HFF-Myc (cell line): ENCODE measurements around the gene MAGEA3.
"Not testable (repeated sequence)": the region's sequence is repeated elsewhere in the genome, so short reads cannot be mapped to it uniquely, and the experiment has no call there.

Experiments used
- DNase-seq: peaks from one replicate; pipeline ENCODE4 v3.0.0-alpha.2; 2011; ENCODE audit warnings: low read depth; ENCODE audit errors: extremely low read depth
- H3K4me3 ChIP-seq: replicated peaks from 2 replicates; pipeline ENCODE4 v1.5.1; 2011; ENCODE audit warnings: low read depth, mild to moderate bottlenecking, control low read depth, low read length
- TF ChIP-seq, protein P1 (sequence below): IDR thresholded peaks from 2 replicates; pipeline ENCODE4 v1.5.1; 2012; ENCODE audit warnings: mild to moderate bottlenecking, low read depth, low read length, control low read depth; ENCODE audit errors: missing control alignments

MAGEA3 gene, protein sequence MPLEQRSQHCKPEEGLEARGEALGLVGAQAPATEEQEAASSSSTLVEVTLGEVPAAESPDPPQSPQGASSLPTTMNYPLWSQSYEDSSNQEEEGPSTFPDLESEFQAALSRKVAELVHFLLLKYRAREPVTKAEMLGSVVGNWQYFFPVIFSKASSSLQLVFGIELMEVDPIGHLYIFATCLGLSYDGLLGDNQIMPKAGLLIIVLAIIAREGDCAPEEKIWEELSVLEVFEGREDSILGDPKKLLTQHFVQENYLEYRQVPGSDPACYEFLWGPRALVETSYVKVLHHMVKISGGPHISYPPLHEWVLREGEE

DNA sequence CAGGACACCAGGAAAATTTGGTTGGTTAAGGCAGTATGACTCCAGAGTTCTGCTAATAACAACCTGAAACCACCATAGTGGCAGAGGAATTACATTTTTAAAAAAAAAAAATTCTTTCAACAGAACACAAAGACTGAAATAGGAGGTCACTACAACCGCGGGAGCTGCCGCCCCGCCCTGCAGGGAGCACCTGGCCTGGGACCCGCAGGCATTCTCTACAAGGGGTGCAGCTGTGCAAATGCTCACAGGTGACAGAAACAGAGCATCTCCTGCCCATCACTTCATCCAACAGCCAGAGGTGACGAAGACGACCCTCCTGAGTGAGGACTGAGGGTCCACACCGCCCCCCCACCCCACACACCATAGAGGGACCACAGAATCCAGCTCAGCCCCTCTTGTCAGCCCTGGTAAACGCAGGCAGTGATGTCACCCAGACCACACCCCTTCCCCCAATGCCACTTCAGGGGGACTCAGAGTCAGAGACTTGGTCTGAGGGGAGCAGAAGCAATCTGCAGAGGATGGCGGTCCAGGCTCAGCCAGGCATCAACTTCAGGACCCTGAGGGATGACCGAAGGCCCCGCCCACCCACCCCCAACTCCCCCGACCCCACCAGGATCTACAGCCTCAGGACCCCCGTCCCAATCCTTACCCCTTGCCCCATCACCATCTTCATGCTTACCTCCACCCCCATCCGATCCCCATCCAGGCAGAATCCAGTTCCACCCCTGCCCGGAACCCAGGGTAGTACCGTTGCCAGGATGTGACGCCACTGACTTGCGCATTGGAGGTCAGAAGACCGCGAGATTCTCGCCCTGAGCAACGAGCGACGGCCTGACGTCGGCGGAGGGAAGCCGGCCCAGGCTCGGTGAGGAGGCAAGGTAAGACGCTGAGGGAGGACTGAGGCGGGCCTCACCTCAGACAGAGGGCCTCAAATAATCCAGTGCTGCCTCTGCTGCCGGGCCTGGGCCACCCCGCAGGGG, at the start of gene MAGEA3:
MAGEA3 (plus strand) TSS at position 843 of the 980 bp plus-strand sequence. CDS start 2,039 bp downstream, outside the sequence.
- DNase-seq, H3K4me3 ChIP-seq: not testable (repeated sequence)

DNA sequence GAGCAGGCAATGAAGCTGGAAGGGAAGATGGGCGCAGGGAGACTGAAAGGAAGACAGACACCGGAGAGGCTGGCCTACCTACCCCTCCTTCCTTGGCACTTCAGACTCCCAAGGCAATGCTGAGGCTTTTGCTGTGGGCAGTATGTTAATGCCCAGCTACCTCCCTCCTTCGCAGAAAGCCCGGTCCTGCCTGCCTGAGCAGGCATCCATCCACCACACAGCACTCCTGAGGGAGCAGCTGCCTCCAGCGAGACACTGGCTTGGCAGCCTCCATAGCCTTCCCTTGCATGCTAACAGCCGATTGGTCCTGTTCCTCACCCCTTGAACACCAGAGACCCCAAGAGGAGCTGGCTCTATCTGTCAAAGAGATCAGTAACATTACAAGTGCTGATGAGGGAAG, 46.5 kb upstream of the MAGEA3 start:
- no peak for DNase-seq
- TF ChIP-seq, protein P1, sequence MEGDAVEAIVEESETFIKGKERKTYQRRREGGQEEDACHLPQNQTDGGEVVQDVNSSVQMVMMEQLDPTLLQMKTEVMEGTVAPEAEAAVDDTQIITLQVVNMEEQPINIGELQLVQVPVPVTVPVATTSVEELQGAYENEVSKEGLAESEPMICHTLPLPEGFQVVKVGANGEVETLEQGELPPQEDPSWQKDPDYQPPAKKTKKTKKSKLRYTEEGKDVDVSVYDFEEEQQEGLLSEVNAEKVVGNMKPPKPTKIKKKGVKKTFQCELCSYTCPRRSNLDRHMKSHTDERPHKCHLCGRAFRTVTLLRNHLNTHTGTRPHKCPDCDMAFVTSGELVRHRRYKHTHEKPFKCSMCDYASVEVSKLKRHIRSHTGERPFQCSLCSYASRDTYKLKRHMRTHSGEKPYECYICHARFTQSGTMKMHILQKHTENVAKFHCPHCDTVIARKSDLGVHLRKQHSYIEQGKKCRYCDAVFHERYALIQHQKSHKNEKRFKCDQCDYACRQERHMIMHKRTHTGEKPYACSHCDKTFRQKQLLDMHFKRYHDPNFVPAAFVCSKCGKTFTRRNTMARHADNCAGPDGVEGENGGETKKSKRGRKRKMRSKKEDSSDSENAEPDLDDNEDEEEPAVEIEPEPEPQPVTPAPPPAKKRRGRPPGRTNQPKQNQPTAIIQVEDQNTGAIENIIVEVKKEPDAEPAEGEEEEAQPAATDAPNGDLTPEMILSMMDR, result no peak
- no peak overlapping the region for H3K4me3 ChIP-seq

DNA sequence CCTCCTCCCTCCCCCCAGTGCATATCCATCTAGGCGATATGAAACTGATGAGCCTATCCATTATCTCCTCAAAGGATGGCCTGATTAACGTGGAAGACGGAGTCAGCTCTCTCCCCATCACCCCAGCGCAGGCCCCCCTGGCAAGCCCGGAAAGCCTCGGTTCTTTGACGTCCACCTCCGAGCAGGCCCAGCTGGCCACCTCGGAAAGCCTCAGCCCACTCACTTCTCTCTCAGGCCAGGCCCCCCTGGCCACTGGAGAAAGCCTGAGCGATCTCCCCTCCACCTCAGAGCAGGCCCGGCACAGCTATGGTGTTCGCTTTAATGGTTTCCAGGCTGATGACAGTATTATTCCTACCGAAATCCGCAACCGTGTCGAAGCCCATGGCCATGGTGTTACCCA, 46.1 kb upstream of the MAGEA3 start:
- no peak for DNase-seq
- TF ChIP-seq, protein P1, result no peak

DNA sequence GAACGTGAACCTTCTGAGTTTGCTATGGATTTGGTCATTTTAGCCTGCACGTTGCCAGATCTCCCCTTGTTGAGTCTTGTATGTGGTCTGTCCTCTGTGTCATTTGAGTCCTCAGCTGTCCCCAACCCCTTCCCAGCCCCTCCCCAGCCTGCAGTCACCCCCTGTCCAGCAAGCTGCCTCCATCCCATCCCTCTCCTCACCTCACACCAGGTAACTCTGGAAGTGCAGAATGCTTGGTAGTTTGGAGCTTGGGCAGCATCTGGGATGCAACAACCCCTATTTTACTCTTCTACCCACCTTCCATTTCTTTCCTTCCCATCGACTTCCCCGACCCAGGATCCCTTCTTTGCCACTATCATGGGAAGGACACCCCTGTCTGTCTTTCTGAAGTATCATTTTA, 42.5 kb upstream of the MAGEA3 start:
- TF ChIP-seq, protein P1, result no peak
- no peak overlapping the region for H3K4me3 ChIP-seq
- DNase-seq, result no peak

More for the DNA sequence above, 46.1 kb upstream of the MAGEA3 start:
- H3K4me3 ChIP-seq, result no peak overlapping the region

DNA sequence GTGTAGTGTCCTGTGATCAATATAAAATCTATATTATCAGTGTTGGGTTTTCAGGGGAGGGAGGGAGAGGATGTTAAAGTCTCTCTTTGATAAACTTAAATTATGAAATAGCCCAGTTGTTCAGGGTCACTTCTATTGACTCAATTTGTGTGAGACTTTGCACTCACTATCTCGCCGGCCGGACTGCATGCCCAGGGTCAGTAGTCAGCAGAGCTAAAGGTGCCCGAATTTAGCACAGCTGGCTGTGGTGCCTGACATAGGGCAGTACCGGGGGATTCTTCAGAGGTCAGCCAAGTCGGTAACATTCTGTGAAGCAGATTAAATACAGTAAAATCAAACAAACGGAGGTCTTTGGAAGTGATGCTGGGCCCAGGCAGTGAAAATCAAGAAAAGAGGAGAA, 41.7 kb upstream of the MAGEA3 start:
- no peak overlapping the region for H3K4me3 ChIP-seq
- DNase-seq, result no peak
- TF ChIP-seq, protein P1, result no peak

DNA sequence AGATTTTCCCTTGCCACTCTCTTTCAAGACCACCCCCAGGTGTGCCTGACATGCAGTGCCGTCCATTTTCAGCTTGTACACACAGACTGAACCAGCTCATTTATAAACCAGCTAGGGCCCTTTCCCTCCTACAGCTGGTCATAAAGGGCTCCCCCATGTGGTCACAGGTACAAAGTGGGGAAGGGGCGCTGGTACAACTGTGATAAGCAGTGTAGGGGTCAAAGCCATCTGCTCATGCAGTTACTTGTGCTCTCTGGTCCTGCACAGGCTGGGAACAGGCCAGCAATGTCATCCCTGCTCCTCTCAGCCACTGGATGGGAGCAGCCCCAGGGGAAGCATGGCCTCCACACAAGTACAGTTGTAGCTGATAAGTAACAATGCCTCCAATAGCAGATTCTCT, 40.3 kb upstream of the MAGEA3 start:
- DNase-seq, result no peak
- no peak overlapping the region for H3K4me3 ChIP-seq
- TF ChIP-seq, protein P1, result no peak

DNA sequence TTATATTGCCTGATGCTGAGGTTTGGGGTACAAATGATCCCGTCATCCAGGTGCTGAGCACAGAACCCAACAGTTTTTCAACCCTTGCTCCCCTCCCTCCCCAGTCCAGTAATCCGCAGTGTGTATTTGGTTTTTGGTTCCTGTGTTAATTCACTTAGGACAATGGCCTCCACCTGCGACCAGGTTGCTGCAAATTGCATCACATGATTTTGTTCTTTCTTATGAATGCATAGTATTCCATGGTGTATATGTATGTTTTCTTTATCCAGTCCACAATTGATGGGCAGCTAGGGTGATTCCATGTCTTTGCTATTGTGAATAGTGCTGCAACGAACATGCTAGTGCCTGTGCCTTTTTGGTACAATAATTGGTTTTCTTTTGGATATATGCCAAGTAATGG, 35.5 kb upstream of the MAGEA3 start:
- TF ChIP-seq, protein P1, result no peak
- DNase-seq, result no peak

More for the DNA sequence above, 35.5 kb upstream of the MAGEA3 start:
- H3K4me3 ChIP-seq, result no peak overlapping the region
